ENCODE data around the gene CELSR1.

CELSR1 gene

DNA sequence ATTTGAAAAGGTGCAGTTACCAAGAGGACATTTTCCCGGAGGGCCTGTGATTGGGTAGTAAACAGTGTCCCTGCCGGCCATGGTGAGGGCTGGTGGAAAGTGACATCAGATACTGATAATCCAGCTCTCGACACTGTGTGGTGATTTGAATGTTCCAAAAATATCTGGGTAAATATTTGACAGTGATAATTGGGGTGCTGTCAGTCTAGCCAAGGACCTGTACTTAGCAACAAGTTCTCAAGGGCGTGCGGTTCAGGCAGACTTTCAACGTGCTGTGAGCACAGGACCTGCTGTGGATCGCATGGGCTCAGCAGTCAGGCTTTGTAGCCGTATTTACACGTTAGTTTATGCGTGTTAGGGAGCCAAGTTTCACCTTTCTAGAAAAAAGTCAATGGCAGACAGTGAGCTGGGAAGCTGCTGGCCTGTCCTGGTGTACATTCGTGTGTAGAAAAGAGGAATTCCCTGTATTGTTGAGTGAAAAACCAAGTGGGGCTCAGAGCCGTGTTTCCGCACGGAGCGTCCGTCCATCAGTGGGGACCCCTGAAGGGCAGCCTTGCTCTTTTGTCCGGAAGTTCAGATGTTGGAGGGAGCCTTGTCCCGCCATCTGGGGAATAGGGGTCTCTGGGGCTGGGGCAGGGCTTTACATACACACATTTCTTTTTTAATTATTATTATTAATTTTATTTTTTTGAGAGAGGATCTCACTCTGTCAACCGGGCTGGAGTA is 190.6 kb downstream of the CELSR1 start:
- no peak for DNase-seq

DNA sequence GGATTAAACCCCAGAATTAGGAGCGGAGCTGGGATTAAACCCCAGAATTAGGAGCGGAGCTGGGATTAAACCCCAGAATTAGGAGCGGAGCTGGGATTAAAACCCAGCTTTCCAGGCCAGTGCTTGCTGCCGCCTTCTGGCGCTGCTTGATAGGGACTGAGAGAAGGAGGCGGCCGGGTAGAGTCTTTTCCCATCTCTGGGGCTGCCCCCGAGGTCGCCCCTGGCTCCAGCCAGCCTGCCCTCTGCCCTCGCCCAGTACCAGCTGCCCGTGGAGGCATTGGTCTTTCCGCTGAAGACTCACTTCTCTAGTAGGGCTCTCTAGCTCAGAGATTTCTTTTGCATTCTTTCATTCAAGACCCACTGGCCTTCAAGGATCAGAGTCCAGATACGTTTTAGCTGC is 196.7 kb downstream of the CELSR1 start:
- no peak for DNase-seq

GRCh38 chr22:46339956-46340355 is 197.5 kb downstream of the CELSR1 start:
- DNase-seq: no peak

- no peak for DNase-seq
These were observed 198.8 kb downstream of the CELSR1 start for GRCh38 chr22:46338636-46339035.

- DNase-seq: no peak
These were observed 199.6 kb downstream of the CELSR1 start for GRCh38 chr22:46337870-46338269.

- DNase-seq: peak; percentile 22 to 58 (median 24)
These were observed 201.0 kb downstream of the CELSR1 start for GRCh38 chr22:46336119-46337078.

GRCh38 chr22:46335201-46336118 is 202.0 kb downstream of the CELSR1 start, which contains the start of gene TRMU:
Gene TRMU, plus strand, starts transcription at chr22:46335714. Its CDS starts 51 bp downstream, at chr22:46335765.
- DNase-seq: peak; percentile 93 to 97 (median 94)

GRCh38 chr22:46331496-46331895 is 205.9 kb downstream of the CELSR1 start:
- no peak for DNase-seq

- no peak for DNase-seq
These were observed 207.0 kb downstream of the CELSR1 start for GRCh38 chr22:46330426-46330825.

GRCh38 chr22:46329616-46330015 is 207.8 kb downstream of the CELSR1 start:
- no peak for DNase-seq

DNA sequence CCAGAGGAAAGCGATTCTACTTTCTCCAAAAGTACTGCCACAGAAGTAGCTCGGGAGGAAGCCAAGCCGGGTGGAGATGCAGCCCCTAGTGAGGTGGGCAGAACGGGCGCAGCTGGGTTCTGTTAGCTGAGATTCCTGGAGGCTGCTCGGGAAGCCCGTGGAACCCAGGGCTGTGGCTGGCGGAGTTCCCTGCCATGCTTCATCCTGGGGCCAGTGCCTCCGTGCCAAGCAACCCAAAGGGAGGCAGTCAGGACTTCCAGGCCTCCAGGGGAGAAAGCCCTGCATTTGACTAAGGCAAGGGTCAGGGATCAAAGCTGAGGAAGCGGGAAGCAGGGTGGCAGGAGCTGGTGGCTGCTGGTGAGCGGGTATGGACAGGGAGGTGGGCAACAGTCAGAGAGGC is 208.6 kb downstream of the CELSR1 start:
- DNase-seq: no peak

- DNase-seq: no peak
These were observed 209.5 kb downstream of the CELSR1 start for GRCh38 chr22:46327691-46328465.

- no peak for DNase-seq
These were observed 211.2 kb downstream of the CELSR1 start for GRCh38 chr22:46326066-46326680.

DNA sequence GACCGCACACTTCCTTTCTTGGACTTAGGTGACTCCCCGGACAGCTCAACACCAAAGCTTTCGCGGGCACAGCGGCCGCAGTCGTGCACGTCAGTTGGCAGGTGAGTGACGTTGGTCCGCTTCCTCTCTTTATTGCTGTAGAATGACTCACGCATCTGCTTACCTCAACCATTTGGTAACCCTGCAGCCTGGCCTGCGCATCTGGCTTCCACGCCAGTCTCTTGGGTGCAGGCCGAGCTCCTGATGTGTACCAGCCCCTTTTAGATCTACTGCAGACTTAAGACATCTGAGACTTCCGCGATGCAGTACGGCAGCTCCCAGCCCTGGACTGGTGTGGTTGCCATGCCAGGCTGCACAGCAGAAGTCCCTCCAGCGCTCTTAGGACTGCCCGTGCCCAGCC is 214.3 kb downstream of the CELSR1 start:
- DNase-seq: no peak

- no peak for DNase-seq
These were observed 214.7 kb downstream of the CELSR1 start for GRCh38 chr22:46322711-46323110.

- no peak for DNase-seq
These were observed 216.6 kb downstream of the CELSR1 start for GRCh38 chr22:46320716-46321386.

GRCh38 chr22:46320166-46320710 is 217.2 kb downstream of the CELSR1 start:
- DNase-seq: no peak

- DNase-seq: no peak
These were observed 218.1 kb downstream of the CELSR1 start for GRCh38 chr22:46319319-46319718.

DNA sequence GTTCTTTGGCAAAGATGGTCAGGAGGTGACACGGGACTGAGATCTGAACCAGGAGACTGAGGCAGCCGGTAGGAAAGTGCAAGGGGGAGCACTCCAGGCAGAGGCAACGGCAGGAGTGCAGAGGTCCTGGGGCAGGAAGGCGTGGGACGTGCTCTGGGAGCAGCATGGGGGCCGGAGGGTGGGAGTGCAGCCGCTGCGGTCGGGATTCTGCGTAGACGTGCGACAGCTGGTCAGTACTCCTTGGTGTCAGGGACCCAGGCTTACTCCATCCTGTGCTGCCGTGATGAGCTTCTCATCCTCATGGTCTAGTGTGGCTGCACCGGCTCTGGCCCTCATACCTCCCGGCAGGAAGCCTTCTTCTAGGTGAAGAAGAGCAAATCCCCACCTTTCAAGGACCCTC is 218.8 kb downstream of the CELSR1 start:
- DNase-seq: no peak

- DNase-seq: no peak
These were observed 219.8 kb downstream of the CELSR1 start for GRCh38 chr22:46317646-46318045.

- DNase-seq: no peak
These were observed 221.4 kb downstream of the CELSR1 start for GRCh38 chr22:46315976-46316375.
